NCI-H2196 treated with DMSO at 0.1 percent for 48 hours (cell line): ENCODE data around the gene PDCD4.
"Not testable (repeated sequence)": the region's sequence is repeated elsewhere in the genome, so short reads cannot be mapped to it uniquely, and the experiment has no call there.

Experiments used
- DNase-seq: peaks from one replicate; lab custom pipeline; 2025; ENCODE audit not compliant: unreplicated experiment; lab: John Stamatoyannopoulos, UW

PDCD4 gene

DNA sequence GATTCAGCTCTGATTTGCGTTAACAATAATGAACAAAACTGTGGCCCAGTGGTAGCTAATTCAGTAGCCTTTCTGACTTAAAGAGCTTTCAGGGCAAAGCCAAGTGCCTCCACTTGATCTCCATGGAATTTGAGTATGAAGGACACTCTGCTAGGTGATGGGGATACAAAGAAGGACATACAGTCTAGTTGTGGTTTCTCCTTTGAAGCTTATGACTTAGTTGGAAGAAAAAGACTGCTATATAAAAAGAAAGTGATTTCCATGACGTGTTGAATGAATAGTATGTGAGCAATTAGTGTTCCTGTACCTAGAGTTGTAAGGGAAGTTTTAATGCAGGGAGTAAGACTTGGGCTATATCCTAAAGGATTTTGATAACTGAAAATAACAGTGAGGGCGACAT, 8.3 kb downstream of the PDCD4 start:
- no peak for DNase-seq

GRCh38 chr10:110881247-110881646, 9.5 kb downstream of the PDCD4 start:
- no peak for DNase-seq

GRCh38 chr10:110881905-110882304, 10.2 kb downstream of the PDCD4 start:
- DNase-seq = no peak

- no peak for DNase-seq
Measured at GRCh38 chr10:110883924-110884323, 12.2 kb downstream of the PDCD4 start.

- no peak for DNase-seq
Measured at GRCh38 chr10:110885932-110886674, 14.4 kb downstream of the PDCD4 start.

- no peak for DNase-seq
Measured at GRCh38 chr10:110887560-110887959, 15.8 kb downstream of the PDCD4 start.

GRCh38 chr10:110892602-110893288, 21.0 kb downstream of the PDCD4 start:
- no peak for DNase-seq

GRCh38 chr10:110893559-110894179, 21.9 kb downstream of the PDCD4 start:
- no peak for DNase-seq

GRCh38 chr10:110897184-110897583, 25.5 kb downstream of the PDCD4 start:
- DNase-seq = no peak

DNA sequence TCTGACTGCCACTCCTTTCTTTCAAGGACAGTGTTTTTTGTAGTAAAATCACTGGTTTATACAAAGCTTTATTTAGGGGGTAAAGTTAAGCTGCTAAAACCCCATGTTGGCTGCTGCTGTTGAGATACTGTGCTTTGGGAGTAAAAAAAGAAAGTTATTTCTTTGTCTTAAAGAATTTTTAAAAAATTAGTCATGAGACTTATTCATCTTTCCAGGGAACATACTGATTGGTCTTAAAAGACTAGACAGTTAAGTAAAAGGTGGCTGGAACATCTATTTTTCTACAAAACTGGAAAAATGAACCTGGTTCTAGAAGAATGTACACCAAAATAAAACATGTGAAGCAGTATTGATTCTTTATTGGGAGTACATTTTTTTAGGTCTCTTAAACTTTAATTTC, 26.7 kb downstream of the PDCD4 start:
- DNase-seq = no peak

DNA sequence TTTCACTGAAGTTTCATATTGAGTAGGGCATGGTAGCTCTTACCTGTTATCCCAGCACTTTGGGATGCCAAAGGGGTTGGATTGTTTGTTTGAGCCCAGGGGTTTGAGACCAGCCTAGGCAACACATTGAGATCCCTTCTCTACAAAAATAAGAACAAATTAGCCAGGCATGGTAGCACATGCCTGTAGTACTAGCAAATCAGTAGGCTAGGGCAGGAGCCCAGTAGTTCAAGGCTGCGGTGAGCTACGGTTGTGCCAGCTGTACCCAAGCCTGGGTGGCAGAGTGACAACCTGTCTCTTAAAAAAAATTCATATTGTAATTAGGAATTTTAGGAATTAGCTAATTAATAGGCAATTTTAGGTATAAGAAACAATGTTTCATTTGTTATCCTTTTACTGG, 29.3 kb downstream of the PDCD4 start:
- DNase-seq = no peak

DNA sequence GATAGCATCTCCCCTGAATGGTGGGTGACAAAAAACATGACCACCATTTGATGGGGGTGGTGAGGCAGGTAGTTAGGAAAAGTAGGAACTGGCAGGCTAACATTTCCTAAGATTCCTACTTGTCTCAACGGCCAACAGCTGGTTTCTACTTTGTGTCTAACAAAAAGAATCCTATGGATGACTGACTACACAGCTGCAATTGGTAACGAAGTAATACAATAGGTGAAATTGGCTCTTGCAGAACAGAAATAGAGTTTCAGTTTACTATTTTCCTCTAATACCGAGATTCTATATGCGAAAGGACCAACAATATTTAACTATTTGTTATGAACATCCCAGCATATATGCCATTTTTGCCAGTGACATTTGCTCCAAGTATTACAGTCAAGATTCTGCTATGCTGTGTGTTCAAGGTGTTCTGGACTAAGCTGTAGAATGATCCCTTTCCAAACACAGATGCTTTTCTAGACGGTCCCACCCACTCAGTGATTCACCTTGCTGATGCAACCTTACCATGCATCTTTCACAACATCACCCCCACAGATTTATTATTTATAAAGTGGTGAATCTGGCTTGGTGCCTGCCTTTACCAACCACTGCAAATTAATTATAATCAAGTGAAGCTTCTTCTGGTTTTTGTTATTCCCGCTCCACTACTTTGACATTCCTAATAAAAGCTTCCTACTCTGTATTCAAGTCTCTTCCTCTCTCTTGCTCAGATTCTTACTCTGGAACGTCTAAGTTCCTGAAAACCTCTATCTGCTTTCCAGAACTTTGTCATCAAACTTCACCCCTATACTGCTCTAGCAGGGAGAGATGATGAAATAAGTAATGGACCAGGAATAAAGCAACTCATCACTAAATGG, 30.5 kb downstream of the PDCD4 start:
- no peak for DNase-seq

DNA sequence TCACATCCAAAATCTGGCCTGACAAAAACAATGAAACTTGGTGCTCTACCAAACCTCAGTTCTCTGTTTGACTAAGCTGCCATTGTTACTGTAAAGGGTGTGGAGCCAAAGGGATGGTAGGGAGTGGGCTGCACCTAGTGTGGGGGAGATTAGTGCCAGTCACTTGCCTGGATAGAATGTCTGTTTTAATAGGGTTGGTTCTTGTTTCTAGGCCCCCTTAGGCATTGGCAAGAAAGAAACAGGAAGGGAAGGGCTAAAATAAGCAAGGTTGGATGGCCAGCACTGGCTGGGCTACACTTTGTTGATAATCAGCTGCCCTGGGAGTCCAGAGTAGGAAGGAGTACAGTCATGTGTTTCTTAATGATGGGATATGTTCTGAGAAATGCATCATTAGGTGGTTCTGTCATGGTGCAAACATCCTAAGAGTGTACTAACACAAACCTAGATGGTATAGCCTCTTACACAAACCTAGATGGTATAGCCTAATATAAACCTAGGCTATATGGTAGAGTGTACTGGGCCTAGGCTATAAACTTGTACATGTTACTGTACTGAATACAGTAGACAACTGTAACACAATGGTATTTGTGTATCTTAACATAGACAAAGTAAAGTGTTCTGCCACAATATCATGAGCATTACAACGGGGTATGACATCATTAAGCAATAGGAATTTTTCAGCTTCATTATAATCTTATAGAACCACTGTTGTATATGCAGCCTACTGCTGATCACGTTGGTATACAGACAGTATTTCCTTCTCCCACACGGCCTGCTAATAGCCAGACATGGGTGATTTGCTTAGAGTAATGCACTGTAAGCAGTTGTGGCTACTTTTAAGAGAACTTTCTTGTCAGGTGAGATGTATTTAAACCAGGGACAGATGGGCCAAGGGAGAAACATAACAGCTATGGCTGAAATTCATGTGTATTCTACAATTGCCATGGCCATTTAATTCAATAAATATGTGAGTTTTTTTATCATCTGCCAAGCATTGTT, 31.9 kb downstream of the PDCD4 start:
- DNase-seq = no peak

GRCh38 chr10:110910138-110910537, 38.4 kb downstream of the PDCD4 start:
- DNase-seq = no peak

GRCh38 chr10:110912374-110912773, 40.6 kb downstream of the PDCD4 start:
- no peak for DNase-seq

DNA sequence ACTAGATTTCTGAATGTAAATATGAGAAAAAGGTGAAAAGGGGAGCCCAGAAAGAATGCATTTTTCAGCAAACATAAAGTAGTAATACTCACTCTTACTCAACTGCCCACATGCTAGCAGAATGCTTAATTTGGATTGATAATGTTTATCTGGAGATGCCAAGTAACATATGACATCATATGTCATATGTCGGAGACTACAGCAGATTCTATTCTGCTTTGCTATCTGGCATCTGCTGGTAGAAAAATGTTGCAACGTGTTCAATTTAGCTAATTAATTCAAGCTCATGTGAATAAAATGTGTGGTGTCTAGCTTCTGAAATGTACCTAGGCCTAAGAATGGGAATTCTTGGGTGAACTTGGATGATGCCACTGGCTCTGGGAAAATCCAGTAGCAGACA, 42.7 kb downstream of the PDCD4 start:
- DNase-seq = no peak

GRCh38 chr10:110915035-110915434, 43.3 kb downstream of the PDCD4 start:
- DNase-seq = no peak

DNA sequence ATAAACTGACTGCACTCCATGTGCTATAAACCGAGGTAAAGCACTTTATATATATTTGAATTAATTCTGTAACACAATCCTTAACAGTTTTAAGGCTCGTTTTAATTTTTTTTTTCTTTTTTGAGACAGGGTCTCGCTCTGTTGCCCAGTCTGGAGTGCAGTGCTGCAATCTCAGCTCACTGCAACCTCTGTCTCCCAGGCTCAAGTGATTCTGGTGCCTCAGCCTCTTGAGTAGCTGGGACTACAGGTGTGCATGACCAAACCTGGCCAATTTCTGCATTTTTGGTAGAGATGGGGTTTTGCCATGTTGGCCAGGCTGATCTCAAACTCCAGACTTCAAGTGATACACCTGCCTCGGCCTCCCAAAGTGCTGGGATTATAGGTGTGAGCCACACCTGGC, 43.9 kb downstream of the PDCD4 start:
- DNase-seq = not testable (repeated sequence)

- DNase-seq = no peak
Measured at GRCh38 chr10:110916554-110917346, 45.0 kb downstream of the PDCD4 start.
